ENCODE measurements around the gene MRPL11.

Gene MRPL11

GRCh38 chr11:66412110-66412509, 26.5 kb downstream of the MRPL11 start:
- Histone ChIP-seq H3K27me3 (replicated peaks; ENCODE audit: insufficient read depth, low read length) (peaks cover 90% of the 10 kb centered on the region), H4K20me1 (ENCODE audit: insufficient read depth, low read length) (no peaks in the 10 kb centered on the region), H3K27ac (ENCODE audit: low read length) (no peak overlapping the region), H3K9ac (ENCODE audit: low read length) (no peak overlapping the region), H3K4me1 (ENCODE audit: low read length) (no peaks in the 10 kb centered on the region), H3K9me2 (replicated peaks; ENCODE audit: insufficient read depth, low read length) (no peaks in the 10 kb centered on the region), H3K36me3 (replicated peaks; ENCODE audit: insufficient read depth, low read length) (no peaks in the 10 kb centered on the region), H3K4me2 (ENCODE audit: low read depth, low read length) (no peak overlapping the region), H3F3A (ENCODE audit: insufficient read depth, low read length) (no peaks in the 10 kb centered on the region), H3K79me2 (ENCODE audit: low read length) (no peaks in the 10 kb centered on the region), H3K4me3 (ENCODE audit: low read length) (no peak overlapping the region), H3K9me3 (replicated peaks; ENCODE audit: insufficient read depth, low read length) (no peaks in the 10 kb centered on the region), H2AFZ (ENCODE audit: low read length) (no peak overlapping the region)
- no peak for TF ChIP-seq CTCF (IDR thresholded peaks at IDR 0.05; ENCODE audit: low read length)
- no peak for TF ChIP-seq EZH2 (optimal IDR thresholded peaks at IDR 0.05; ENCODE audit: low read depth, low read length)
- TF ChIP-seq EZH2phosphoT487 (IDR thresholded peaks at IDR 0.05; ENCODE audit: low read length), result no peak
- DNase-seq, result no peak

DNA sequence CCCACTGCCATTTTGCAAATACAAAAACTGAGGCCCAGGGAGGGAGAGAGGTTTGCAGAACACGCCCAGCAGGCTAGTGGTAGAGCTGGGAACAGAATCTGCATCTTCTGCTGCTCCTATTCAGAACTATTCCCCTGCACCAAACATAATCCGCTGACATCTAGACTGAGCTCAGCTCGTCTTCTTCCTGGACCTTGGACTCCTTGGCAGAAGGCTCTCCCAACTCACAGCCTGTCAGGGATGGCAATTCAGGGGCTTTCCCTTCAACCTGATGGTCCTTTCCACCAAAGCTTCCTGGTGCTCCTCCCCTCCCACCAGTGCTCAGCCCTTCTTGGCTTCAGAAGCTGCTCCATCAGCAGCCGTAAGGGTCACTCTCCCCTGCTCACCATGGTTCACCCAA, 27.3 kb downstream of the MRPL11 start:
- no peaks in the 10 kb centered on the region for H3F3A ChIP-seq (ENCODE audit: insufficient read depth, low read length)
- no peak overlapping the region for H3K4me3 ChIP-seq (ENCODE audit: low read length)
- H3K27ac ChIP-seq (ENCODE audit: low read length), result no peak overlapping the region
- no peaks in the 10 kb centered on the region for H3K4me1 ChIP-seq (ENCODE audit: low read length)
- no peak for DNase-seq
- peaks cover 90% of the 10 kb centered on the region for H3K27me3 ChIP-seq (replicated peaks; ENCODE audit: insufficient read depth, low read length)
- no peak overlapping the region for H3K9ac ChIP-seq (ENCODE audit: low read length)
- TF ChIP-seq CTCF (IDR thresholded peaks at IDR 0.05; ENCODE audit: low read length) (no peak), EZH2 (optimal IDR thresholded peaks at IDR 0.05; ENCODE audit: low read depth, low read length) (no peak), EZH2phosphoT487 (IDR thresholded peaks at IDR 0.05; ENCODE audit: low read length) (no peak)
- no peaks in the 10 kb centered on the region for H3K9me3 ChIP-seq (replicated peaks; ENCODE audit: insufficient read depth, low read length)
- H4K20me1 ChIP-seq (ENCODE audit: insufficient read depth, low read length), result no peaks in the 10 kb centered on the region
- H3K4me2 ChIP-seq (ENCODE audit: low read depth, low read length), result no peak overlapping the region
- H3K36me3 ChIP-seq (replicated peaks; ENCODE audit: insufficient read depth, low read length), result no peaks in the 10 kb centered on the region
- no peaks in the 10 kb centered on the region for H3K9me2 ChIP-seq (replicated peaks; ENCODE audit: insufficient read depth, low read length)
- H3K79me2 ChIP-seq (ENCODE audit: low read length), result no peaks in the 10 kb centered on the region
- H2AFZ ChIP-seq (ENCODE audit: low read length), result no peak overlapping the region

DNA sequence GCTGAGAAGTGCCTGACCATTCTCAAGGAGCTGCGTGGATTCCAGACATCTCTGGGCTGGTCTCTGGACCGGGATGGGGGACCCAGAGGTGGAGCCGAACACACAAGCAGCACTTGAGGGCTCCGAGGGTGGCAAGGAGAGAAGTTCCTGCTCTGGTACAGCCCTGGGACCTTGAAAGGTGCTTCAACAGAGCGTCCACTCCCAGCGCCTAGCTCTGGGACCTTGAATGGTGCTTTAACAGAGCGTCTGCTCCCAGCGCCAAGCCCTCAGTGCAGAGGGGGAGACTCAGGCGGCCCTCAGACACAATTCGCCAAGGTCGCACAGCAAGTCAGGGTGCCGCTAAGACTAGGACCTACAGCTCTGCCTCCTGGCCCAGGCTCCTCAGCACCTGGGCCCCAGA, 28.5 kb downstream of the MRPL11 start:
- DNase-seq, result no peak
- Histone ChIP-seq H3K27me3 (replicated peaks; ENCODE audit: insufficient read depth, low read length) (peaks cover 90% of the 10 kb centered on the region), H4K20me1 (ENCODE audit: insufficient read depth, low read length) (no peaks in the 10 kb centered on the region; the same call in 1 of the 2 replicates), H3K27ac (ENCODE audit: low read length) (no peak overlapping the region), H2AFZ (ENCODE audit: low read length) (no peak overlapping the region), H3K9me2 (replicated peaks; ENCODE audit: insufficient read depth, low read length) (no peaks in the 10 kb centered on the region), H3K36me3 (replicated peaks; ENCODE audit: insufficient read depth, low read length) (no peaks in the 10 kb centered on the region), H3K9ac (ENCODE audit: low read length) (no peak overlapping the region), H3K4me1 (ENCODE audit: low read length) (no peaks in the 10 kb centered on the region), H3F3A (ENCODE audit: insufficient read depth, low read length) (no peaks in the 10 kb centered on the region), H3K4me2 (ENCODE audit: low read depth, low read length) (no peak overlapping the region), H3K9me3 (replicated peaks; ENCODE audit: insufficient read depth, low read length) (no peaks in the 10 kb centered on the region), H3K79me2 (ENCODE audit: low read length) (no peaks in the 10 kb centered on the region), H3K4me3 (ENCODE audit: low read length) (no peak overlapping the region)
- TF ChIP-seq CTCF (IDR thresholded peaks at IDR 0.05; ENCODE audit: low read length) (no peak), EZH2 (optimal IDR thresholded peaks at IDR 0.05; ENCODE audit: low read depth, low read length) (no peak), EZH2phosphoT487 (IDR thresholded peaks at IDR 0.05; ENCODE audit: low read length) (no peak)
